ENCODE measurements around the gene PTH1R.

PTH1R gene

GRCh38 chr3:46934072-46934471, 56.6 kb downstream of the PTH1R start:
- no peak for DNase-seq

GRCh38 chr3:46934498-46935167, 57.1 kb downstream of the PTH1R start:
- DNase-seq: no peak

GRCh38 chr3:46935168-46935858, 57.8 kb downstream of the PTH1R start:
- DNase-seq: no peak

GRCh38 chr3:46935989-46936558, 58.6 kb downstream of the PTH1R start:
- DNase-seq: no peak

GRCh38 chr3:46936733-46937250, 59.3 kb downstream of the PTH1R start:
- no peak for DNase-seq

GRCh38 chr3:46938118-46938517, 60.6 kb downstream of the PTH1R start:
- DNase-seq: no peak

- DNase-seq: no peak
Observed at GRCh38 chr3:46939578-46940445, 62.3 kb downstream of the PTH1R start.

GRCh38 chr3:46942076-46942475, 64.6 kb downstream of the PTH1R start:
- DNase-seq: no peak

GRCh38 chr3:46942481-46943236, 65.1 kb downstream of the PTH1R start:
- no peak for DNase-seq

GRCh38 chr3:46943237-46944187, 66.0 kb downstream of the PTH1R start:
- no peak for DNase-seq

GRCh38 chr3:46944191-46944590, 66.7 kb downstream of the PTH1R start:
- no peak for DNase-seq

GRCh38 chr3:46946416-46946815, 68.9 kb downstream of the PTH1R start:
- DNase-seq: no peak

GRCh38 chr3:46946856-46947545, 69.5 kb downstream of the PTH1R start:
- DNase-seq: peak in 2 of 4 experiments; percentile 22 to 35

- DNase-seq: no peak
Observed at GRCh38 chr3:46947546-46947901, 70.0 kb downstream of the PTH1R start.

- peak in 2 of 4 experiments; percentile 21 to 23 for DNase-seq
Observed at GRCh38 chr3:46947981-46948791, 70.7 kb downstream of the PTH1R start.

GRCh38 chr3:46948830-46949671, 71.5 kb downstream of the PTH1R start:
- DNase-seq: no peak

GRCh38 chr3:46950177-46950576, 72.7 kb downstream of the PTH1R start:
- DNase-seq: no peak

GRCh38 chr3:46950650-46951241, 73.2 kb downstream of the PTH1R start:
- DNase-seq: no peak

Data from activated naive CD4-positive, alpha-beta T cell (primary cell).